Endodermal cell (in vitro differentiated cells): Measurements from ENCODE around the gene TAOK2. TPM values are rescaled to one million over a fixed set of nuclear protein-coding genes. Genes with fewer than 3 reads are reported as not detected.
"Not testable (repeated sequence)": the region's sequence is repeated elsewhere in the genome, so short reads cannot be mapped to it uniquely, and the experiment has no call there.

ENCODE experiments used
- DNase-seq: peaks from one replicate; pipeline ENCODE4 v3.0.0-alpha.2; 2017
- H3K27ac ChIP-seq: 2 replicates; pipeline ENCODE4 v1.5.1; 2013; ENCODE audit warnings: mild to moderate bottlenecking, low read depth, low read length, moderate library complexity
- H3K27me3 ChIP-seq: 2 replicates; pipeline ENCODE4 v1.6.1; 2013; ENCODE audit warnings: mild to moderate bottlenecking, low read length, moderate library complexity; ENCODE audit not compliant: insufficient read depth, control insufficient read depth, poor library complexity, severe bottlenecking
- H3K36me3 ChIP-seq: 2 replicates; pipeline ENCODE4 v1.7.0; 2013; ENCODE audit warnings: mild to moderate bottlenecking, low read length, moderate library complexity; ENCODE audit not compliant: control insufficient read depth, insufficient read depth
- H3K4me1 ChIP-seq: one replicate; pipeline ENCODE4 v1.7.0; 2013; ENCODE audit warnings: low read length; ENCODE audit not compliant: control insufficient read depth, insufficient read depth
- H3K4me3 ChIP-seq: 2 replicates; pipeline ENCODE4 v1.5.1; 2013; ENCODE audit warnings: mild to moderate bottlenecking, low read length, moderate library complexity
- H3K9ac ChIP-seq: 2 replicates; pipeline ENCODE4 v1.6.1; 2013; ENCODE audit warnings: mild to moderate bottlenecking, low read length, moderate library complexity; ENCODE audit not compliant: poor library complexity, severe bottlenecking; ENCODE audit errors: extremely low read depth
- H3K9me3 ChIP-seq: 2 replicates; pipeline ENCODE4 v1.6.1; 2013; ENCODE audit warnings: mild to moderate bottlenecking, low read length, moderate library complexity; ENCODE audit not compliant: control insufficient read depth
- H3K27ac Mint-ChIP-seq: 2 replicates; pipeline ENCODE4 v1.8.0; 2020; ENCODE audit warnings: mixed read lengths
- H3K27me3 Mint-ChIP-seq: 2 replicates; pipeline ENCODE4 v1.8.0; 2021; ENCODE audit warnings: mild to moderate bottlenecking, mixed read lengths; ENCODE audit not compliant: insufficient read depth
- H3K36me3 Mint-ChIP-seq: 2 replicates; pipeline ENCODE4 v1.8.0; 2020; ENCODE audit warnings: low read depth, mixed read lengths
- H3K4me1 Mint-ChIP-seq: 2 replicates; pipeline ENCODE4 v1.8.0; 2020; ENCODE audit warnings: mixed read lengths
- H3K4me3 Mint-ChIP-seq: 2 replicates; pipeline ENCODE4 v1.8.0; 2020; ENCODE audit warnings: mild to moderate bottlenecking, moderate library complexity, mixed read lengths
- H3K9me3 Mint-ChIP-seq: 2 replicates; pipeline ENCODE4 v1.8.0; 2020; ENCODE audit warnings: mild to moderate bottlenecking, mixed read lengths
- WGBS, 2 experiments: methylation state at CpG; one replicate each; pipeline versions ENCODE4 v1.1.5 to v1.1.7; 2013; ENCODE audit warnings: missing lambda C conversion rate in 2 of 2, mixed read lengths in 1 of 2; ENCODE audit not compliant: insufficient coverage in 1 of 2, insufficient read length in 1 of 2; 5-methylcytosine and 5-hydroxymethylcytosine counted together
- total RNA-seq, 2 donors: library from RNA; stranded (reverse); fragmentation: NEBNext Ultra II Directional in 1 of 2; extraction: Animal tissue kit (Norgen Biotek cat#: 25700) in 1 of 2; gene quantifications; 2 replicates in 1 of 2; 3 replicates in 1 of 2; pipeline ENCODE4 v1.2.1, GENCODE V29; 2021
- TF ChIP-seq, protein P1 (sequence below): fragments of 200-600 bp; sonication (generic); conservative IDR thresholded peaks from 2 replicates; pipeline ENCODE4 v1.5.0; 2021; ENCODE audit warnings: antibody characterized with exemption, mild to moderate bottlenecking

The TAOK2 gene
- total RNA-seq, 2 donors from 2014 or later = 44.6 to 50.2 TPM

GRCh38 chr16:29959293-29959692 is 14.4 kb upstream of the TAOK2 start:
- Mint-ChIP-seq H3K27ac (no peak overlapping the region), H3K4me1 (peaks cover 13% of the 10 kb centered on the region), H3K9me3 (peaks cover 2% of the 10 kb centered on the region), H3K36me3 (peaks cover 6% of the 10 kb centered on the region), H3K4me3 (no peak overlapping the region), H3K27me3 (peaks cover 2% of the 10 kb centered on the region)
- TF ChIP-seq, protein P1, sequence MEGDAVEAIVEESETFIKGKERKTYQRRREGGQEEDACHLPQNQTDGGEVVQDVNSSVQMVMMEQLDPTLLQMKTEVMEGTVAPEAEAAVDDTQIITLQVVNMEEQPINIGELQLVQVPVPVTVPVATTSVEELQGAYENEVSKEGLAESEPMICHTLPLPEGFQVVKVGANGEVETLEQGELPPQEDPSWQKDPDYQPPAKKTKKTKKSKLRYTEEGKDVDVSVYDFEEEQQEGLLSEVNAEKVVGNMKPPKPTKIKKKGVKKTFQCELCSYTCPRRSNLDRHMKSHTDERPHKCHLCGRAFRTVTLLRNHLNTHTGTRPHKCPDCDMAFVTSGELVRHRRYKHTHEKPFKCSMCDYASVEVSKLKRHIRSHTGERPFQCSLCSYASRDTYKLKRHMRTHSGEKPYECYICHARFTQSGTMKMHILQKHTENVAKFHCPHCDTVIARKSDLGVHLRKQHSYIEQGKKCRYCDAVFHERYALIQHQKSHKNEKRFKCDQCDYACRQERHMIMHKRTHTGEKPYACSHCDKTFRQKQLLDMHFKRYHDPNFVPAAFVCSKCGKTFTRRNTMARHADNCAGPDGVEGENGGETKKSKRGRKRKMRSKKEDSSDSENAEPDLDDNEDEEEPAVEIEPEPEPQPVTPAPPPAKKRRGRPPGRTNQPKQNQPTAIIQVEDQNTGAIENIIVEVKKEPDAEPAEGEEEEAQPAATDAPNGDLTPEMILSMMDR = no peak
- Histone ChIP-seq H3K36me3 (no peaks in the 10 kb centered on the region), H3K9ac (no peak overlapping the region), H3K27ac (no peak overlapping the region), H3K4me3 (no peak overlapping the region), H3K4me1 (peaks cover 9% of the 10 kb centered on the region), H3K27me3 (no peaks in the 10 kb centered on the region), H3K9me3 (no peaks in the 10 kb centered on the region)
- 93 to 98% methylated on average over 5 to 9 of the region's 9 CpGs for WGBS, 2 experiments
- DNase-seq = no peak

- not testable (repeated sequence) for H3K9me3 Mint-ChIP-seq, H3K4me3 Mint-ChIP-seq, H3K4me1 ChIP-seq, H3K27ac Mint-ChIP-seq, H3K36me3 Mint-ChIP-seq, H3K9me3 ChIP-seq, H3K36me3 ChIP-seq, H3K27me3 Mint-ChIP-seq, H3K9ac ChIP-seq, H3K4me3 ChIP-seq, H3K27me3 ChIP-seq, H3K27ac ChIP-seq, DNase-seq
- peaks cover 13% of the 10 kb centered on the region for H3K4me1 Mint-ChIP-seq
- 94% methylated on average over 4 of the region's 4 CpGs; no CpG with 5 or more reads in 1 of the 2 experiments for WGBS, 2 experiments
Measured at GRCh38 chr16:29959821-29960220, 13.8 kb upstream of the TAOK2 start.

- peak overlapping the region; percentile 59 for H3K9ac ChIP-seq
- 85 to 86% methylated on average over 9 to 10 of the region's 10 CpGs for WGBS, 2 experiments
- H3K4me3 ChIP-seq = peak overlapping the region; percentile 88
- peaks cover 14% of the 10 kb centered on the region for H3K36me3 Mint-ChIP-seq
- no peaks in the 10 kb centered on the region for H3K9me3 ChIP-seq
- peaks cover 10% of the 10 kb centered on the region for H3K36me3 ChIP-seq
- TF ChIP-seq, protein P1 = no peak
- H3K27ac Mint-ChIP-seq = peak overlapping the region; percentile 90
- peaks cover 13% of the 10 kb centered on the region for H3K4me1 Mint-ChIP-seq
- H3K27me3 ChIP-seq = no peaks in the 10 kb centered on the region
- H3K4me1 ChIP-seq = peaks cover 9% of the 10 kb centered on the region
- H3K27me3 Mint-ChIP-seq = peaks cover 2% of the 10 kb centered on the region
- no peak overlapping the region for H3K27ac ChIP-seq
- H3K9me3 Mint-ChIP-seq = peaks cover 2% of the 10 kb centered on the region
- H3K4me3 Mint-ChIP-seq = peak overlapping the region; percentile 81
- no peak for DNase-seq
Measured at GRCh38 chr16:29961127-29961478, 12.6 kb upstream of the TAOK2 start.
